ENCODE measurements around the gene SEPTIN5. TPM values are rescaled to one million over a fixed set of nuclear protein-coding genes. Genes with fewer than 3 reads are reported as not detected.
A peak's percentile ranks its signal among the peaks of the same experiment; 100 is the strongest.

The SEPTIN5 gene
- total and polyA plus RNA-seq, 5 donors from 2014 or later: 5.2 TPM; not detected in 4

DNA sequence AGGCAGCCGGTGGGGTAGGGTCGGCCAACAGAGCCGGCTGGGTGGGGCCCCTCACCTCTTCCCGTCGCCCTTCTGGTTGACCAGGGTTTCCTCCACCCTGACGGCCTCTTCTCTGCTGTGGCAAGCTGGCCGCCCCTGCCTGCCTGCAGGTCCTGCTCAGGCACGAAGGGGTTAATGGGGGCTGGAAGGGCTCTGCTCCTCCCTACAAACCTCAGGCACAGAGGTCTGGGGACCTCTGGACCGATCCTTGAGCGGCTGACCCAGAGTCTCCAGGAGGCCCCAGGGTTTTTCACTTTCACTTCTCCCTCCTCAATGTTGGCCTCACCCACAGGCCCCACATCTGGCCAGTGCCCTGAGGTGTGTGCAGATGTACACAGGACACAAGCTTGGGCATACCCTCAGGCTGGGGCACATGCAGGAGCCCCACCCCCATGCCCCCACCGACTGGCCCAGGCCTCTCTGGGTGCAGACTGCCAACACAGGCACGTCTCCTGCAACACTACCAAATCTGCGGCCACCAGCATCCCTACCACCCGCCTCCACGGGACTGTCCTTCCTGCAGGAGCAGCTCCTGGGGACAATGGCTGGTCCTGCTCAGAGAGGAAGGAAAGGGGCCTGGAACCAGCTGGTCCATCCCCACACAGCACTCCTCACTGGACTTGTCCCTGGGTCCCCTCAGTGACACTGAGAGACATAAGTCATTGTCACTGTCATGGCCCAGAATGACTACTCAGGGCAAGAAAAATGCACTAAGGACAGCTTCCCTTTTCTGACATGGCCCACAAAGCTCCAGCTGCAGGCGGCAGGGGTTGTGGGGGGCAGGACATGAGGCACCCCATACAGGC lies 43.1 kb downstream of the SEPTIN5 start:
- Mint-ChIP-seq H3K27ac (no peak overlapping the region), H3K27me3 (peaks cover 62% of the 10 kb centered on the region)

GRCh38 chr22:19757985-19758895 lies 43.9 kb downstream of the SEPTIN5 start:
- H3K4me3 Mint-ChIP-seq: peak overlapping the region; percentile 66 to 80 (median 75)
- H3K27ac ChIP-seq (ENCODE audit: insufficient read depth, low read length, poor library complexity, severe bottlenecking): no peak overlapping the region
- ATAC-seq (ENCODE audit: low read depth in 2 of 2) (no peak), DNase-seq (no peak)
- H3K27me3 ChIP-seq (ENCODE audit: control insufficient read depth, insufficient read depth, low read length): peaks cover 2% of the 10 kb centered on the region
- H3K9me3 Mint-ChIP-seq: peaks cover 0 to 3% (median 0%) of the 10 kb centered on the region in 7 donors
- no peak overlapping the region for H3K4me3 ChIP-seq (ENCODE audit: low read depth, low read length)
- peaks cover 41% of the 10 kb centered on the region for H3K4me1 ChIP-seq (ENCODE audit: control insufficient read depth, insufficient read depth, low read length, poor library complexity, severe bottlenecking)
- H3K36me3 Mint-ChIP-seq: no peaks in the 10 kb centered on the region
- peaks cover 66% of the 10 kb centered on the region for H3K27me3 Mint-ChIP-seq
- no peaks in the 10 kb centered on the region for H3K9me3 ChIP-seq (ENCODE audit: control insufficient read depth in 2 of 2, low read length in 2 of 2)
- no peak overlapping the region for H3K27ac Mint-ChIP-seq
- no peaks in the 10 kb centered on the region for H3K36me3 ChIP-seq (ENCODE audit: control insufficient read depth, insufficient read depth, low read length)
- H3K4me1 Mint-ChIP-seq: peaks cover 5 to 43% (median 14%) of the 10 kb centered on the region in 4 donors

More for the DNA sequence above, 43.1 kb downstream of the SEPTIN5 start:
- no peaks in the 10 kb centered on the region for H3K36me3 Mint-ChIP-seq
- Histone ChIP-seq H3K9me3 (ENCODE audit: control insufficient read depth in 2 of 2, low read length in 2 of 2) (no peaks in the 10 kb centered on the region), H3K4me1 (ENCODE audit: control insufficient read depth, insufficient read depth, low read length, poor library complexity, severe bottlenecking) (peaks cover 41% of the 10 kb centered on the region), H3K4me3 (ENCODE audit: low read depth, low read length) (no peak overlapping the region), H3K27me3 (ENCODE audit: control insufficient read depth, insufficient read depth, low read length) (peaks cover 5% of the 10 kb centered on the region), H3K36me3 (ENCODE audit: control insufficient read depth, insufficient read depth, low read length) (no peaks in the 10 kb centered on the region), H3K27ac (ENCODE audit: insufficient read depth, low read length, poor library complexity, severe bottlenecking) (no peak overlapping the region)
- ATAC-seq (ENCODE audit: low read depth in 2 of 2) (no peak), DNase-seq (no peak)
- peak overlapping the region; percentile 66 to 80 (median 75) for H3K4me3 Mint-ChIP-seq
- peaks cover 5 to 39% (median 14%) of the 10 kb centered on the region in 4 donors for H3K4me1 Mint-ChIP-seq
- peaks cover 0 to 3% (median 0%) of the 10 kb centered on the region in 7 donors for H3K9me3 Mint-ChIP-seq

DNA sequence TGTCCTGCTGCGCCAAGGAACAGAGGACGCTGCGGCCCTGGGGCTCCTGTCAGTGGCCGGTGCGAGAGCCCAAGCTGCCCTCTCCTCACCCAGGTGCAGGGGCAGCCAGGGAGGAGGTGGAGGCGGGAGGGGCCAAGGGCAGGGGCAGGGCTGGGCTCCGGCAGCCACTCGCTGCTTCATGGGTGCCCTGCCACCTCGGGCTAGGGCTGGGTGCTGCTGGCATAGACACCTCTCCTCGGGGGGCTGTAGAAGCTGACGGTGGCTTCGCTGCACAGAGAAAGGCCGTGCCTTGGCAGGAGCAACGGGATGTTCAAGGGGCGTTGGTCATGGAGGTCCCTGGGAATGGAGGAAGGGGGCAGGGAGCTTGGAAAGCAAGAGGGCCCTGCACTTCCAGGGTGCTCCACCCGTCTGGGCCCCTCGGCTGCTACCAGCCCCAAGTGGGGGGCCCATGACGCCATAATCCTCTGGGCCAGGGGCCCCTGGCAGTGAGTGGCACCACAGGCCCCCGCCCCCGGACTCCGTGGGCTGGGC lies 44.7 kb downstream of the SEPTIN5 start:
- H3K27ac ChIP-seq (ENCODE audit: insufficient read depth, low read length, poor library complexity, severe bottlenecking): no peak overlapping the region
- no peaks in the 10 kb centered on the region for H3K9me3 ChIP-seq (ENCODE audit: control insufficient read depth in 2 of 2, low read length in 2 of 2)
- H3K4me1 ChIP-seq (ENCODE audit: control insufficient read depth, insufficient read depth, low read length, poor library complexity, severe bottlenecking): peaks cover 41% of the 10 kb centered on the region
- H3K36me3 ChIP-seq (ENCODE audit: control insufficient read depth, insufficient read depth, low read length): no peaks in the 10 kb centered on the region
- peak overlapping the region in 2 of 4 donors; percentile 31 to 41 for H3K4me3 Mint-ChIP-seq
- peaks cover 2% of the 10 kb centered on the region for H3K27me3 ChIP-seq (ENCODE audit: control insufficient read depth, insufficient read depth, low read length)
- no peak overlapping the region for H3K27ac Mint-ChIP-seq
- H3K4me1 Mint-ChIP-seq: peaks cover 5 to 43% (median 14%) of the 10 kb centered on the region in 4 donors
- H3K27me3 Mint-ChIP-seq: peaks cover 70% of the 10 kb centered on the region
- ATAC-seq (ENCODE audit: low read depth in 2 of 2) (no peak), DNase-seq (no peak)
- H3K9me3 Mint-ChIP-seq: peaks cover 0 to 3% (median 0%) of the 10 kb centered on the region in 7 donors
- no peak overlapping the region for H3K4me3 ChIP-seq (ENCODE audit: low read depth, low read length)
- no peaks in the 10 kb centered on the region for H3K36me3 Mint-ChIP-seq

GRCh38 chr22:19759427-19760057 lies 45.2 kb downstream of the SEPTIN5 start:
- Histone ChIP-seq H3K4me1 (ENCODE audit: control insufficient read depth, insufficient read depth, low read length, poor library complexity, severe bottlenecking) (peaks cover 41% of the 10 kb centered on the region), H3K27me3 (ENCODE audit: control insufficient read depth, insufficient read depth, low read length) (peaks cover 2% of the 10 kb centered on the region), H3K4me3 (ENCODE audit: low read depth, low read length) (peak overlapping the region; percentile 34), H3K27ac (ENCODE audit: insufficient read depth, low read length, poor library complexity, severe bottlenecking) (no peak overlapping the region), H3K36me3 (ENCODE audit: control insufficient read depth, insufficient read depth, low read length) (no peaks in the 10 kb centered on the region), H3K9me3 (ENCODE audit: control insufficient read depth in 2 of 2, low read length in 2 of 2) (no peaks in the 10 kb centered on the region)
- Mint-ChIP-seq H3K36me3 (no peaks in the 10 kb centered on the region), H3K27ac (no peak overlapping the region), H3K27me3 (peaks cover 68% of the 10 kb centered on the region), H3K4me3 (peak overlapping the region; percentile 71 to 88 (median 80)), H3K4me1 (peaks cover 5 to 43% (median 14%) of the 10 kb centered on the region in 4 donors), H3K9me3 (peaks cover 0 to 3% (median 0%) of the 10 kb centered on the region in 7 donors)
- DNase-seq (no peak), ATAC-seq (ENCODE audit: low read depth in 2 of 2) (no peak)

DNA sequence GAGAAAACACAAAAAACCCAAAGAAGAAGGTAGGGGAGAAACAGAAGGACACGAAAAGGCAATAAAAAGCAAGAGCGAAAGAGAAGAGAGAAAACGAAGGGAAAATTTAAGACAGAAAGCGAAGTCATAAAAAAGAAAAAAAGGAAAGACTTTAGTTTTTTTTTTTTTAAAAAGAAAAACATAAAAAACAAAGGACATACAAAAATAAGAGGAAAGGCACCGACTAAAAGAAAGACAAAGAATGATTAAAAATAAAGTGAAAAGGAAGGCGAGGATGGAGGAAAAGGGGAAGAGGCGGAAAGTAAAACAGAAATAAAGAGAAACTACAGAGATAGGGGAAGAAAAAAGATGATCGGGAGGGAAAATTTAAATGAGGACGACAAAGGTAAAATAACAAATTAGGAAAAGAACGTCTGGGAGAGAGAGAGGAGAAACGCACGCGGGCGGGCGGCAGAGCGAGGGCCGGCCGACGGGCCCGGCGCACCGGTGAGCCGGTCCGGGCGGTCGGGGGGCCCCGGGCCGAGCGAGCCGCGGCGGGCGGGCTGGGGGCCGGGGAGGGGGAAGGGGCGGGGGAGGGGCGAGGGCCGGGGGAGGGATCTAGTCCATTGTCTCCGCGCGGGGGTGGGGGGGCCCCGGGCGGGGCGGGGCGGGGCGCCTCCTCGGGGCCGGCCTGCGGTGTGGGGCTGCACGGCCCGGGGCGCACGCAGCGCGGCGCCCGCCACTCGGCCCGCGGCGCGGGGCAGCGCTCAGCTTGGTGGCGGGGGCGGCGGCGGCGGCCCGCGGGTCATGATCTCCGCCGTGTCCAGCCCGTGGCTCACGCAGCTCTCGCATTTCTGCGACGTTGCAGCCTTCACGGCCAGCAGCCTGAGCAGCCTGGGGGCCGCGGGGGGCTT lies 46.0 kb downstream of the SEPTIN5 start, which contains the start of gene TBX1:
Gene TBX1 (plus strand): TSS at position 721 of the 893 bp plus-strand sequence. CDS start 66 bp downstream, at position 787.
- ATAC-seq (ENCODE audit: low read depth in 2 of 2) (no peak), DNase-seq (no peak)
- H3K36me3 ChIP-seq (ENCODE audit: control insufficient read depth, insufficient read depth, low read length): no peaks in the 10 kb centered on the region
- H3K9me3 ChIP-seq (ENCODE audit: control insufficient read depth in 2 of 2, low read length in 2 of 2): no peaks in the 10 kb centered on the region
- peaks cover 42% of the 10 kb centered on the region for H3K4me1 ChIP-seq (ENCODE audit: control insufficient read depth, insufficient read depth, low read length, poor library complexity, severe bottlenecking)
- Mint-ChIP-seq H3K27ac (no peak within 1 kb of the TSS), H3K4me3 (peak within 1 kb of the TSS; percentile 72 to 88 (median 80)), H3K9me3 (peaks cover 0 to 3% (median 0%) of the 10 kb centered on the region in 7 donors), H3K27me3 (peaks cover 72% of the 10 kb centered on the region), H3K36me3 (no peaks in the 10 kb centered on the region), H3K4me1 (peaks cover 5 to 46% (median 14%) of the 10 kb centered on the region in 4 donors)
- peaks cover 2% of the 10 kb centered on the region for H3K27me3 ChIP-seq (ENCODE audit: control insufficient read depth, insufficient read depth, low read length)
- no peak within 1 kb of the TSS for H3K27ac ChIP-seq (ENCODE audit: insufficient read depth, low read length, poor library complexity, severe bottlenecking)
- peak within 1 kb of the TSS; percentile 34 for H3K4me3 ChIP-seq (ENCODE audit: low read depth, low read length)

DNA sequence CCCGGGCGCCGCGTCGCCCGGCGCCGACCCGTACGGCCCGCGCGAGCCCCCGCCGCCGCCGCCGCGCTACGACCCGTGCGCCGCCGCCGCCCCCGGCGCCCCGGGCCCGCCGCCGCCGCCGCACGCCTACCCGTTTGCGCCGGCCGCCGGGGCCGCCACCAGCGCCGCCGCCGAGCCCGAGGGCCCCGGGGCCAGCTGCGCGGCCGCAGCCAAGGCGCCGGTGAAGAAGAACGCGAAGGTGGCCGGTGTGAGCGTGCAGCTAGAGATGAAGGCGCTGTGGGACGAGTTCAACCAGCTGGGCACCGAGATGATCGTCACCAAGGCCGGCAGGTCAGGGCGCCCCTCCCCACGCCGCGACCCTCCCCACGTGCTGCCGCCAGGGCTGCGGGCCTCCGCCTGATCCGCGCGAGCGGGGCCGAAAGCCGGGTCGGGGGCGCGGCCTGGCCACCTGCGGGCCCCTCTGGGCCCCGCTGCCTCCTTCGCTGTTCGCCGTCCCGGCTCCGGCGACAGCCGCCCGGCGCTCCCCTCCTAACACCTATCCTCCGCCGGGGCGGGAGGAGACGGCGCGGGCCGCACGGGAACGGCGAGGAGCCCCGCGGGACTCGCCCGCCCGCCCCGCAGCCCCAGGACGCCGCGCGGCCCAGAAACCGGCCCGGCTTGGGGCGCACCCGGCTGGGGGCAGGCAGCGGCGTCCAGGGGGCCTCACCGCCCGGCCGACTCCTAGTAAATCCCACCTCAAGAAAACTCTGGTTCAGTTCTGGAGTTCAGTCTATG lies 46.8 kb downstream of the SEPTIN5 start:
- Mint-ChIP-seq H3K4me1 (peaks cover 5 to 43% (median 12%) of the 10 kb centered on the region in 4 donors), H3K36me3 (no peaks in the 10 kb centered on the region), H3K27ac (no peak overlapping the region), H3K9me3 (peaks cover 0 to 3% (median 0%) of the 10 kb centered on the region in 7 donors), H3K4me3 (peak overlapping the region; percentile 72 to 82 (median 74)), H3K27me3 (peaks cover 70% of the 10 kb centered on the region)
- H3K27ac ChIP-seq (ENCODE audit: insufficient read depth, low read length, poor library complexity, severe bottlenecking): no peak overlapping the region
- H3K27me3 ChIP-seq (ENCODE audit: control insufficient read depth, insufficient read depth, low read length): peaks cover 4% of the 10 kb centered on the region
- H3K36me3 ChIP-seq (ENCODE audit: control insufficient read depth, insufficient read depth, low read length): no peaks in the 10 kb centered on the region
- no peak for DNase-seq
- peaks cover 40% of the 10 kb centered on the region for H3K4me1 ChIP-seq (ENCODE audit: control insufficient read depth, insufficient read depth, low read length, poor library complexity, severe bottlenecking)
- H3K4me3 ChIP-seq (ENCODE audit: low read depth, low read length): no peak overlapping the region
- H3K9me3 ChIP-seq (ENCODE audit: control insufficient read depth in 2 of 2, low read length in 2 of 2): no peaks in the 10 kb centered on the region
- ATAC-seq (ENCODE audit: low read depth in 2 of 2): no peak
